K562 (cell line): ENCODE results near the gene SANBR. TPM values are rescaled to one million over a fixed set of nuclear protein-coding genes. Genes with fewer than 3 reads are reported as not detected.

Experiments used
- ATAC-seq: fragments of 200-7000 bp; cut with Tn5 transposase; 3 replicates; pipeline ENCODE4 v1.9.1; 2020; ENCODE audit warnings: moderate library complexity
- BruUV-seq: library from RNA; stranded (reverse); fragments of 400-500 nt; replicated peaks from 2 replicates; lab custom pipeline; 2021; lab: Mats Ljungman, UMichigan
- CTCF ChIA-PET: fragments of 300-600 bp; formaldehyde crosslinking; extraction: SDS; loops from one replicate; lab custom pipeline; 2021; ENCODE audit warnings: low intra/inter-chr PET ratio; lab: Yijun Ruan, JAX
- POLR2A ChIA-PET: fragments of 300-600, 350-650 bp; sonication (Branson Sonifier 250); formaldehyde crosslinking; extraction: SDS; loops from one replicate; lab custom pipeline; 2021; ENCODE audit warnings: antibody characterized with exemption, inconsistent platforms; lab: Yijun Ruan, JAX
- DNase-seq, 4 experiments: peaks; one replicate each; pipeline versions ENCODE4 v3.0.0 to v3.0.0-alpha.2; 2011 to 2018; ENCODE audit warnings: low spot score in 3 of 4, mixed read lengths in 3 of 4; ENCODE audit errors: extremely low read depth in 1 of 4
- FAIRE-seq: peaks from 2 replicates; lab custom pipeline; 2011; peaks lifted over from hg19 to GRCh38; lab: Jason Lieb, UNC
- H2AFZ ChIP-seq: 2 replicates; pipeline ENCODE4 v1.6.0; 2011; ENCODE audit warnings: low read depth, low read length, control low read depth, inconsistent platforms
- H3K27ac ChIP-seq: fragments of 200-600 bp; 3 replicates; pipeline ENCODE4 v1.8.0; 2011; ENCODE audit warnings: low read depth, mild to moderate bottlenecking, control low read depth, inconsistent platforms, low read length, moderate library complexity, mixed read lengths; ENCODE audit errors: extremely low read depth
- H3K27me3 ChIP-seq, 2 experiments: fragments of 300-600 bp in 1 of 2; 2 replicates in 1 of 2; 3 replicates in 1 of 2; pipeline versions ENCODE4 v1.6.0 to v1.8.0; 2011; ENCODE audit warnings: inconsistent platforms in 2 of 2, low read length in 2 of 2, mild to moderate bottlenecking in 1 of 2, mixed read lengths in 1 of 2, moderate library complexity in 1 of 2; ENCODE audit not compliant: control insufficient read depth in 2 of 2, insufficient read depth in 2 of 2
- H3K36me3 ChIP-seq: fragments of 300-600 bp; 3 replicates; pipeline ENCODE4 v1.8.0; 2011; ENCODE audit warnings: mild to moderate bottlenecking, low read length, inconsistent platforms; ENCODE audit not compliant: control insufficient read depth, insufficient read depth
- H3K4me1 ChIP-seq, 2 experiments: fragments of 200-600 bp in 1 of 2; replicated peaks in 1 of 2; 2 replicates in 1 of 2; 3 replicates in 1 of 2; pipeline versions ENCODE4 v1.5.1 to v1.8.0; 2011; ENCODE audit warnings: inconsistent platforms in 2 of 2, low read length in 2 of 2, mild to moderate bottlenecking in 1 of 2, mixed read lengths in 1 of 2, moderate library complexity in 1 of 2; ENCODE audit not compliant: control insufficient read depth in 2 of 2, insufficient read depth in 2 of 2
- H3K4me2 ChIP-seq: 2 replicates; pipeline ENCODE4 v1.6.1; 2011; ENCODE audit warnings: low read length, control low read depth, inconsistent platforms, mixed read lengths; ENCODE audit not compliant: insufficient read depth
- H3K4me3 ChIP-seq: fragments of 200-600 bp; sonication (generic), shearing (Covaris generic); 2 replicates; pipeline ENCODE4 v1.5.1; 2016; ENCODE audit warnings: control low read depth, inconsistent platforms
- H3K79me2 ChIP-seq: fragments of 200-600 bp; 3 replicates; pipeline ENCODE4 v1.8.0; 2011; ENCODE audit warnings: low read length, inconsistent platforms; ENCODE audit not compliant: control insufficient read depth, insufficient read depth
- H3K9ac ChIP-seq, 2 experiments: 2 replicates each; pipeline versions ENCODE4 v1.6.0 to v1.6.1; 2011; ENCODE audit warnings: low read depth in 2 of 2, low read length in 2 of 2, control low read depth in 1 of 2, inconsistent platforms in 1 of 2, mild to moderate bottlenecking in 1 of 2, mixed read lengths in 1 of 2; ENCODE audit not compliant: insufficient read depth in 1 of 2
- H3K9me1 ChIP-seq: one replicate; pipeline ENCODE4 v1.6.0; 2011; ENCODE audit warnings: inconsistent platforms, mild to moderate bottlenecking, low read length, moderate library complexity; ENCODE audit not compliant: control insufficient read depth, insufficient read depth
- H3K9me3 ChIP-seq: replicated peaks from 2 replicates; pipeline ENCODE4 v1.5.1; 2011; ENCODE audit warnings: low read depth, low read length, inconsistent platforms; ENCODE audit not compliant: control insufficient read depth, insufficient read depth
- H4K20me1 ChIP-seq: replicated peaks from 2 replicates; pipeline ENCODE4 v1.6.1; 2011; ENCODE audit warnings: low read length, inconsistent platforms, mixed read lengths; ENCODE audit not compliant: control insufficient read depth, insufficient read depth
- BCL6 ChIP-seq: fragments of 250-450 bp; sonication (Bioruptor Pico); IDR thresholded peaks from 2 replicates; pipeline ENCODE4 v1.4.0; 2020
- BMI1 ChIP-seq: fragments of 150-350 bp; IDR thresholded peaks from 2 replicates; pipeline ENCODE4 v1.6.1; 2014; ENCODE audit warnings: low read length
- CC2D1A ChIP-seq: fragments of 450-650 bp; IDR thresholded peaks from 2 replicates; pipeline ENCODE4 v1.6.1; 2017; ENCODE audit warnings: mild to moderate bottlenecking
- CHCHD3 ChIP-seq: fragments of 250-450 bp; sonication (Bioruptor Pico); IDR thresholded peaks from 2 replicates; pipeline ENCODE4 v2.1.2; 2022; ENCODE audit warnings: mild to moderate bottlenecking
- CREB1 ChIP-seq, 2 experiments: sonication (generic) in 1 of 2; formaldehyde crosslinking in 1 of 2; IDR thresholded peaks; 2 replicates each; pipeline versions ENCODE4 v1.6.1 to v1.8.0; 2012 to 2022; ENCODE audit warnings: inconsistent platforms in 1 of 2, mild to moderate bottlenecking in 1 of 2, missing genetic modification reagents in 1 of 2, moderate library complexity in 1 of 2
- CREB3 ChIP-seq: fragments of 450-650 bp; conservative IDR thresholded peaks from 2 replicates; pipeline ENCODE4 v1.6.1; 2016; ENCODE audit warnings: missing genetic modification characterization, low read depth, mild to moderate bottlenecking, missing compliant biosample characterization, moderate library complexity
- ETS1 ChIP-seq: conservative IDR thresholded peaks from 2 replicates; pipeline ENCODE4 v1.6.1; 2011; ENCODE audit warnings: low read depth, mild to moderate bottlenecking, low read length; ENCODE audit not compliant: control insufficient read depth
- FOSL1 ChIP-seq: fragments of 200-800 bp; sonication (Bioruptor generic); conservative IDR thresholded peaks from 2 replicates; pipeline ENCODE4 v1.6.1; 2016; ENCODE audit warnings: missing genetic modification characterization, missing compliant biosample characterization
- NCOA6 ChIP-seq: fragments of 450-650 bp; IDR thresholded peaks from 2 replicates; pipeline ENCODE4 v1.6.1; 2017; ENCODE audit warnings: mild to moderate bottlenecking
- NCOR1 ChIP-seq: fragments of 450-650 bp; IDR thresholded peaks from 2 replicates; pipeline ENCODE4 v1.6.1; 2016; ENCODE audit warnings: mild to moderate bottlenecking, moderate library complexity
- PHF20 ChIP-seq: fragments of 450-650 bp; IDR thresholded peaks from 2 replicates; pipeline ENCODE4 v1.6.1; 2018; ENCODE audit not compliant: partially characterized antibody
- RAD21 ChIP-seq, 2 experiments: fragments of 250-450 bp in 1 of 2; fragments of 450-650 bp in 1 of 2; sonication (Bioruptor Pico) in 1 of 2; formaldehyde crosslinking in 1 of 2; IDR thresholded peaks in 1 of 2; conservative IDR thresholded peaks in 1 of 2; 2 replicates each; pipeline versions ENCODE4 v1.4.0 to v1.8.0; 2020 to 2022; ENCODE audit warnings: mild to moderate bottlenecking in 2 of 2, moderate library complexity in 1 of 2
- TCF7L2 ChIP-seq: fragments of 150-350 bp; IDR thresholded peaks from 2 replicates; pipeline ENCODE4 v1.6.1; 2016; ENCODE audit warnings: low read depth, mild to moderate bottlenecking, low read length, moderate library complexity
- TRIM25 ChIP-seq: fragments of 450-650 bp; IDR thresholded peaks from 2 replicates; pipeline ENCODE4 v1.7.0; 2016; ENCODE audit warnings: borderline replicate concordance
- WGBS: fragments of 100-300 bp; shearing (Covaris generic); methylation state at CpG from one replicate; pipeline ENCODE4 v1.1.6; 2016; ENCODE audit warnings: low coverage, mixed read lengths; ENCODE audit not compliant: insufficient coverage; ENCODE audit errors: missing lambda C conversion rate; 5-methylcytosine and 5-hydroxymethylcytosine counted together
- in situ Hi-C: fragments of 300-500 bp; cut with MboI; formaldehyde crosslinking; loops from 4 replicates; pipeline ENCODE4 v1.15.0; 2018; ENCODE audit warnings: inconsistent platforms, mixed read lengths
- intact Hi-C: fragments of 100-400 bp; cut with micrococcal nuclease; formaldehyde crosslinking; loops from 2 replicates; pipeline ENCODE4 v1.14.2; 2022
- polyA plus RNA-seq, 8 experiments: library from polyadenylated mRNA; depleted of rRNA in 4 of 8; stranded (reverse) in 5 of 8; unstranded in 3 of 8; fragments of >200 nt; fragmentation: Nextera tagmentation in 2 of 8; fragmentation: Illumina TruSeq in 1 of 8; extraction: Ambion mirVana in 2 of 8; extraction: Trizol in 1 of 8; gene quantifications; 2 replicates each; pipeline versions ENCODE4 v1.2.1 to v1.2.3, GENCODE V29; 2011 to 2014; ENCODE audit warnings: inconsistent platforms in 1 of 8, missing spikeins in 1 of 8
- total RNA-seq, 7 experiments: library from RNA; depleted of rRNA in 6 of 7; stranded (reverse); fragments of >200 nt in 6 of 7; fragmentation: Illumina TruSeq in 2 of 7; extraction: Trizol in 2 of 7; gene quantifications; 2 replicates each; pipeline versions ENCODE4 v1.2.1 to v1.2.3, GENCODE V29; 2011 to 2021; ENCODE audit warnings: low replicate concordance in 1 of 7

The SANBR gene
- total and polyA plus RNA-seq, 9 of the 15 experiments (the other 6 are each of a cell fraction or from before 2014, with no cell fraction given) = 1.5 to 7.7 (median 6.2) TPM

GRCh38 chr2:61017003-61017555 is 48.6 kb upstream of the SANBR start:
- H3K9me1 ChIP-seq = no peaks in the 10 kb centered on the region
- H3K27ac ChIP-seq = peak overlapping the region; percentile 99
- WGBS = under 1% methylated on average over 27 of the region's 27 CpGs
- no TSS peak for BruUV-seq
- peaks cover 54% of the 10 kb centered on the region for H3K79me2 ChIP-seq
- ChIA-PET POLR2A (interaction anchor here (0.6 to 1.8 kb wide), 6 partner anchors 14 to 664 kb away, joined by 3 to 5 read pairs (median 3); no protein-coding TSS in a partner anchor), CTCF (no interaction called here)
- peak overlapping the region; percentile 90 for H3K4me3 ChIP-seq
- in situ Hi-C loops (no loop called here), intact Hi-C loops (loop anchor here (1.0 to 5.0 kb wide), 3 partner anchors 26 to 160 kb away; partner anchors contain the start of gene SANBR)
- peak overlapping the region; percentile 98 for H3K4me2 ChIP-seq
- peak; percentile 76 to 87 (median 79) for DNase-seq
- H2AFZ ChIP-seq = peak overlapping the region; percentile 100
- peaks cover 13% of the 10 kb centered on the region; the same call in 1 of the 3 replicates for H3K36me3 ChIP-seq
- peak; percentile 80 for ATAC-seq
- no peaks in the 10 kb centered on the region for H3K27me3 ChIP-seq
- FAIRE-seq = peak; percentile 79
- H3K9ac ChIP-seq = peak overlapping the region; percentile 94 to 97
- H3K4me1 ChIP-seq = peaks cover 0 to 4% of the 10 kb centered on the region in 2 experiments; a peak in 2 of 5 replicates
- no peaks in the 10 kb centered on the region for H4K20me1 ChIP-seq
- H3K9me3 ChIP-seq = no peaks in the 10 kb centered on the region
- TF ChIP-seq CC2D1A = peak; percentile 25; the same call in 1 of the 2 replicates
- TF ChIP-seq NCOR1 = peak; percentile 35; the same call in 1 of the 2 replicates
- peak; percentile 78 for TF ChIP-seq NCOA6
- TF ChIP-seq TRIM25 = no peak
- TF ChIP-seq CREB1 (IDR thresholded peaks at IDR 0.05) = peak; percentile 25; the same call in 1 of the 2 replicates
- TF ChIP-seq CREB1 (CRISPR knock-in tag; IDR thresholded peaks at IDR 0.05) = no peak
- 0 out of 2 replicates have a peak, but pooled peaks have one; percentile 32 for TF ChIP-seq BMI1
- TF ChIP-seq BCL6 (CRISPR knock-in tag) = no peak
- no peak for TF ChIP-seq CHCHD3 (CRISPR knock-in tag)
- no peak for TF ChIP-seq CREB3 (tag)
- no peak for TF ChIP-seq TCF7L2
- TF ChIP-seq FOSL1 = no peak
- no peak; the same call in 1 of the 2 replicates for TF ChIP-seq ETS1
- TF ChIP-seq PHF20 = peak; percentile 97
- peak in 1 of 2 experiments; percentile 9; a peak in 2 of 4 replicates for TF ChIP-seq RAD21 (CRISPR knock-in tag; conservative IDR thresholded peaks at IDR 0.05 in 1 of 2, IDR thresholded peaks at IDR 0.05 in 1 of 2)
